GM19372 (cell line): ENCODE data around the gene SFXN3.

Source experiments
- ATAC-seq: cut with Tn5 transposase; IDR thresholded peaks from one replicate; pipeline ENCODE4 v1.9.1; 2021; ENCODE audit warnings: mild to moderate bottlenecking, low read depth, moderate library complexity; ENCODE audit not compliant: unreplicated experiment

The SFXN3 gene

GRCh38 chr10:101014966-101015581 is 16.0 kb upstream of the SFXN3 start:
- no peak for ATAC-seq

- no peak for ATAC-seq
Measured at GRCh38 chr10:101015582-101015973, 15.5 kb upstream of the SFXN3 start.

DNA sequence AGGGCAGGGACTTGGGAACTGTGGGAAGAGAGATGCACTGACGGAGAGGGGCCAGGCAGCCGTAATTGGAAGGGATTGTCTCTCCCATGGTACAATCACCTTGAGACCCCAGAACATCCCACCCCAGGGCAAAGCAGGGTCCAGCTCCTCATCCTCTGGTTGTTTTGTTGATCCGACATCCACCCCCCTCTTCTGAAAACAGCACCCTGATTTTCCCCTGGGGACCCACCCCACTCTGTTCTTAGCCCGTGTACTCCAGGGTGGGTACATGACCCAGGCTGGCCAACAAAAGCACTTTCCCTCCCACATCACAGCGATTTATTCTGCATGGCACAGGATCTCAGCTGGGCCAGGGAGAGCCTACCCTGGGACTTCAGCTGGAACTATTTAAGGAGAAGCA is 14.2 kb upstream of the SFXN3 start:
- ATAC-seq = no peak

GRCh38 chr10:101018118-101018599 is 12.9 kb upstream of the SFXN3 start:
- ATAC-seq = no peak

DNA sequence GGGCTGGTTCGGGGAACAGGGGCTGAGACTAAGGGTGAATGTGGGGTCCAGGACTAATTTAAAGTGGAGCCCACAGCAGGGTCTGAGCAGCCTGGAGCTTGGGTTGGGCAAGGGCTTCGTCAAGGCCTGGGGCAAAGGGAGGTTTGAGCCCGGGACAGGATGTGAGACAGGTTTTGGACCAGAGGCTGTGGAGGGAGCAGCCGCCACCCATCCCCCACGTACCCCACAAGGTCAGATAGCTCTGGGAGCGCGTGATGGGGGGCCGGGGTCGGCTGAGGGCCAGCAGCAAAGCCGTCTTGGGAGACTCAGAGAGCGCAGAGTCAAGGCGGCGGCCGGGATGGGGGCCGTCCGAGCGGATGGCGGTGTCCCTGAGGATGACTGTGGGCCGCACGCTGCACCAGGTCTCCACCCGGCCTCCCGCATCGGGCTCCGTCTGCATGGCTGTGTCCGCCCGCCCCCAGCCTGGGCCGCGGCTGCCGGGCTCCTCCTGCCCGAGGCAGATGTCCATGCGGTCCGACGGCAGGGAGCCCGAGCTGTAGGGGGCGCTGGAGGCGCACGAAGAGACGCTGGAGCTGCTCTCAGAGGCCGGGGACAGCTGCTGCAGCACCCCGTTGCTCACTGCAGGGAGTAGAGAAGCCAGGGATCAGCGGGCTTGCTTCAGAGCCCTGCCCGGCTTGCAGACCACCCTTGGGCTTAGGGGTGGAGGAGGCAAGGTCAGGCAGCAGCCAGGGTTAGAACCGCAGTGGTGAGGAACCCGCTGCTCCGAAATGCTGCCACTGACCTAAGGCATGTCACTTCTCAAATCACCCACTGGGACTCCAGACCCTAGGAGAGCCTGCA is 12.2 kb upstream of the SFXN3 start:
- ATAC-seq = no peak

DNA sequence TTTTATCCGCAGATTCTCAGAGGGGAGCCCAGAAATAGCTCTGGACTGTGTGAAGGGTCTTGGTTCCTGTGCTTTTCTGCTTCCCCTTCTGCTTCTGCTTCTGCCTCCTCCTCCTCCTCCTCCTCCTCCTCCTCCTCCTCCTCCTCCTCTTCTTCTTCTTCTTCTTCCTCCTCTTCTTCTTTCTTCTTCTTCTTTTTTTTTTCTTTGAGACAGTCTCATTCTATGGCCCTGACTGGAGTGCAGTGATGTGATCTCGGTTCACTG is 11.7 kb upstream of the SFXN3 start:
- ATAC-seq = no peak

GRCh38 chr10:101020427-101021075 is 10.5 kb upstream of the SFXN3 start:
- no peak for ATAC-seq

DNA sequence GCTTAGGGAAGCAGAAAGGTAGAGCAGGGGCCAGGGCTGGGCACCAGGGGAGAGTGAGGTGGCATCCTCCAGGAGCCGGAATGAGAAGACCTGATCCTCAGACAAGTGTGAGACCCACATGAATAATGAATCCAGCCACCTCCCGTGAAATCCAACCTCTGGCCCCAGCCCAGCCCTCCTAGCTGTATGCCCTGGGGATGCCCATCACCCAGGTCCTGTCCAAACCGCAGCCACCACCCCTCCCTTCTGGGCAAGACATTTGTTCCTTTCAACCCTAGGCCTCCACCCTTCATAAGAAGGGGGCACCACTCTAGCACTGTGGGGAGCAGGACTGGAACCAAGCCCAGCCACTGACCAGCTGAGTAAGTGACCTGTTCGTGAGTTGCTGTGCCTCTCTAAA is 9.8 kb upstream of the SFXN3 start:
- ATAC-seq = no peak

DNA sequence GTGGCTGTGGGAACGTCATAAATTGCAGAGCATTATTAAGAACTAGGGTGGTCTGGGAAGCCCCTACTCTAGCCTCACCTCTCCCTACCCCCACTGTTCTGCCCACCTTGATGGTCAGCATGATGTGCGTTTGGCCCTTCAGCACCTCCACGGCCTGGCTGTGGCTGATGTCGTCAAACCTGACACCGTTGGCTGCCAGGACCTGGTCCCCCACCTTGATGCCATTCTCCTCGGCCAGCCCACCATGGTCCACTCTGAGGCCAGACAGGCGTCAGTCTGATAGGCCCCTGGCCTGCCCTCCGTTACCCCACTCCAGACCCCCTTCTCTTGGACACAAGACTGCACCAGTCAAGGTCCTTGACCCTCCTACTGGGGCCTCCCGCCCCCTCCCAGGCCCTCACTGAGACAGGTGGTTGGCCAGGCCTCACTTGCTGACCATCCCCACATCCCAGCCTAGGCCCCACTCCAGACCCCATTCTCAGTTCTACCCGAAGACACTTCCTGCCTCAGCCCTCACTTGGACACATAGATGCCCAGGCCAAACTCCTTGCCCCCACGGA is 9.3 kb upstream of the SFXN3 start:
- ATAC-seq = no peak

DNA sequence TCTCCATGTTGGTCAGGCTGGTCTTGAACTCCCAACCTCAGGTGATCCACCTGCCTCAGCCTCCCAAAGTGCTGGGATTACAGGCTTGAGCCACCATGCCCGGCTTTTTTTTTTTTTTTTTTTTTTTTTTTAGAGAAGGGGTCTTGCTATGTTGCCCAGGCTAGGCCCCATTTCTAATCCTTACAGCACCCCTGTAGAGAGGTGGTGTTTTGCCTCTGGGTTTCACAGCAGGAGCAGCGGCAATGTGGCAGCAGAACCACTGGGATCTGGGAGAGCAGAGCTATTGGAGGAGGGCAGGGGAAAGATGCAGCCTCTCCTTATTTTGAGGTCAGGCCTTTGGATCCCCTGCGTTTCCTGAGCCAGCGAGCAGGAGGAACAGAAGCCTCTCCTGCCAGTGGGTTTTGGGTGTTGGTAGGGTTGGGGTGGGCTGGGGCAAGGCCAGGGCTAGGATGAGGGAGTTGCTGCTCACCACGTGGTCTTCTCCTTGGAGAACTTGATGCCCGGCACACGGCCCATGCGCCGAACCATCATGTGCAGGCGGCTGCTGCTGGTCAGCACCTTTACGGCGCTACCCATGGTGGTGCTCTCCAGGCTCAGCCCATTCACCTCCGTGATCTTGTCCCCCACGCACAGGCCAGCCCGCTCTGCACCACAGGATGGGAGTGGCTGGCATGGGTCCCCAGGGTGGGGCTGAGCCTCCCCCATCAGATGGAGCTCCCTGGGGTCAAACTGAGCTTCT is 7.9 kb upstream of the SFXN3 start:
- ATAC-seq = no peak

DNA sequence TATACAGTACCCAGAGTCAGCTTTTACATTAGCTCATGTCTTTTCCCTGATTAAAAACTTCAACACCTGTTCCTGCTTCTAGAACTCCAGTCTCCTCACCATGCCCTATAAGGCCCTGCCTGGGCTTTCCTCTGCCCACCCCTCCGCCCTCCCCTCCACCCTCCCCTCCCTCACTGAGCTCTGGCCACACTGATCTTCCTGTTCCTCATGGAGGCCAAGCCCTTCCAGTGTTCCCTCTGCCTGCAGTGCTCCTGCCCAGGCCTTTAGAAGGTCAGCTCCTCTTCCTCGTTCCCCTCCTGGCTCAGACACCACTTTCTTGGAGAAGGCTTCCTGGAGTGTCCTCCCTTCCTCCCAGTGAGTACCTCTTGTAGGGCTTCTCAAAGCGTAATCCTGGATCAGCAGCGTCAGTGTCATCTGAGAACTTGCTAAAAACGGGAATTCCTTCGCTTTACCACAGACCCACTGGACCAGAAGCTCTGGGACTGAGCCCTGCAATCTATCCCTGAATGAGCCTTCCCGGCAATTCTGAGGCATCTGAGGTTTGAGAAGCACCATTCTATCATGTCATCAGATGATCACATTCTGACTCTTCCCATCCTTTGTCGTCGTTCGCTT is 3.8 kb upstream of the SFXN3 start:
- ATAC-seq = no peak

- ATAC-seq = no peak
Measured at GRCh38 chr10:101028446-101029337, 2.3 kb upstream of the SFXN3 start.

DNA sequence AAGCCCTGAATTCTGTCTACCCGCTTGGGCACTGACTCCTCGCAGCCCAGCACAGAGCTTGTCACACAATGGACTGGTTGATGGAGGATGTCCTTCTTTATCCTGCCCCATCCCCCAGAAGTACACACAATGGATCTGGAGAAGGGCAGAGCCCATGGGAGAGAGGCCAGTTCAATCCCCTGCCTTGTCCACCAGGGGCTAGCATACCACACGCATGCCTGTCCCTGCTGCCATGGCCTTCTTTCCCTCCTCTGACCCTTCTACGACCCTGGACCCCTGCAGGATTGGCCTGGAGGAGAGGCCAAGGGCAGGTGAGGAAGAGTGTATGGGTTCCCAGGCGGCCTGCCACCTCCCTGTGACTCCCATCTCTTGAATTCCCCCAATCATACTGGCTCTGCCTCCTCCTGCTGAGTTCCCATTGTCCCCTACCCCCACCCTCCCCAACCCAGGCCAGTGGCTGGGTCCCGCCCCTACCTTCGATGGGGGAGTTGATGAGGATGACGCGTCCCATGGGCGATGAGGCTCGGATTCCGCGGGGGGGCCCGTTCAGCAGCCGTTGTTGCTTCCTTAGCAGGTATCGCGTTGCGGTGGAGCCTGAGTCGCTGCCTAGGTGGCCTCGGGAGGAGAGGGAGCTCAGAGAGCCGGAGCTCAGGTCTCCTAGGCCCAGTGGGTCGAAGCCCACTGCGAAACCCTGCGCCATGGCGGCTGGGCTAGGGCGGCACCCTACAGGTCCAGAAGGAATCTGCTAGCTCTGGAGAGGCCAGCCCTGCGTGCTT is 1.3 kb upstream of the SFXN3 start:
- ATAC-seq = no peak

DNA sequence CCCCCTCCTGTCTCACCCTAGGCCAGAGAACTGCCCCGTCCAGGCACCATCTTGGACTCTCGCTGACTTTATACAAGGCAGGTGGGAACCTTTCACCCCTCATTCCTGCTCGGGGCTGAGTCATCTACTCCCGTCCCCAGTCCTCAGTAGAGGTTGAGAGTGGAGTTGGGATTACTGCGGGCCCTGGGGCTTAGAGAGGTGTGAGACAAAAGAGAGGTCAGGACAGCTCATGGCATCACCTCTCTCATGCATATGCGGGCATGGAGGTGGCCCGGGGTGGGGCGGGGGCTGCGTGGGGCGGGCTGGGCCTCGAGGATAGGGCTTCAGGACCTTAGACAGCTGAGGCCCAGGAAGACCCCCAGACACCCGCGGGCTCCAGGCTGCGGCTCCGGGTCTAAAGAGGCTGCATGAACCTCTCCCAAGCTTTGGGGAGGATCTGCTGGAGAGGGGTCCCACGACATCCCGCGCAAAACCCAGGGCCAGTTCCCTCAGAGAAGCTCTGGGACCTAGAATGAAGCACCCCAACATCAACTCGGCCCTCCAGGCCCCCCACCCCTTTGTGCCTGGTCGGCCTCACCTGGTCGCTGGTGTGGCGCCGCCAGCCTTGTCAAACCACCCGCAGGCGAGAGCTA is 422 bp upstream of the SFXN3 start:
- no peak for ATAC-seq

GRCh38 chr10:101031796-101032636 is 982 bp downstream of the SFXN3 start:
- ATAC-seq = no peak

- no peak for ATAC-seq
Measured at GRCh38 chr10:101032637-101033224, 1.7 kb downstream of the SFXN3 start.

- no peak for ATAC-seq
Measured at GRCh38 chr10:101033276-101033675, 2.2 kb downstream of the SFXN3 start.
